ENCODE results near the gene ELOVL6. TPM values are rescaled to one million over a fixed set of nuclear protein-coding genes. Genes with fewer than 3 reads are reported as not detected.
"Not testable (repeated sequence)": the region's sequence is repeated elsewhere in the genome, so short reads cannot be mapped to it uniquely, and the experiment has no call there.

Gene ELOVL6
- total and polyA plus RNA-seq, 2 of the 4 experiments (the other 2 are of a cell fraction), result 17.9 to 19.0 TPM

- 74% methylated on average over 10 of the region's 11 CpGs; no CpG with 5 or more reads in 1 of the 2 experiments for WGBS, 2 experiments (ENCODE audit: extremely low coverage in 2 of 2, insufficient read length in 1 of 2)
- CTCF ChIA-PET; H2BK120ac ChIP-seq (ENCODE audit: low read depth, low read length); H2AK5ac ChIP-seq (ENCODE audit: low read depth, low read length); POLR2A ChIA-PET (ENCODE audit: unreplicated experiment); H4K20me1 ChIP-seq (ENCODE audit: insufficient read depth, low read length); H3K79me1 ChIP-seq (ENCODE audit: low read depth in 1 of 2, low read length in 2 of 2); H3K36me3 ChIP-seq (ENCODE audit: control insufficient read depth, insufficient read depth, low read length); H3K18ac ChIP-seq (ENCODE audit: low read depth, low read length); ATAC-seq (ENCODE audit: low read depth); BruUV-seq (replicated peaks); H4K5ac ChIP-seq (ENCODE audit: low read depth, low read length); H3K56ac ChIP-seq (ENCODE audit: extremely low read depth, insufficient read depth, low read length); H3K9me1 ChIP-seq (ENCODE audit: insufficient read depth, low read length); H3K27ac ChIP-seq (ENCODE audit: insufficient read depth, low read length); H2BK15ac ChIP-seq (ENCODE audit: low read depth, low read length); H2AFZ ChIP-seq (replicated peaks; ENCODE audit: low read length, poor library complexity); H3K4me2 ChIP-seq (ENCODE audit: low read depth, low read length); H2AK9ac ChIP-seq (replicated peaks; ENCODE audit: low read depth, low read length, poor library complexity); H3K27me3 ChIP-seq (ENCODE audit: control insufficient read depth, insufficient read depth, low read length); in situ Hi-C loops (cut with MboI; ENCODE audit: low sequenced_read_pairs); H3K4ac ChIP-seq (ENCODE audit: low read depth, low read length); H4K8ac ChIP-seq (ENCODE audit: low read depth in 2 of 2, low read length in 2 of 2); H3K4me1 ChIP-seq (ENCODE audit: control insufficient read depth, insufficient read depth, low read length); H3K9me3 ChIP-seq (ENCODE audit: control insufficient read depth, insufficient read depth, low read length); intact Hi-C loops (cut with micrococcal nuclease); DNase-seq; dilution Hi-C loops (cut with HindIII; ENCODE audit: low sequenced_read_pairs, unreplicated experiment); H3K14ac ChIP-seq (replicated peaks; ENCODE audit: low read depth, low read length); H3K9ac ChIP-seq (ENCODE audit: low read depth, low read length); H3K23ac ChIP-seq (ENCODE audit: low read depth, low read length); H2BK20ac ChIP-seq (ENCODE audit: low read depth, low read length); H4K91ac ChIP-seq (ENCODE audit: insufficient read depth, low read depth, low read length); H3K4me3 ChIP-seq (ENCODE audit: insufficient read depth, low read depth, low read length): not testable (repeated sequence)
- H2BK5ac ChIP-seq (ENCODE audit: low read depth, low read length, poor library complexity, severe bottlenecking), result peak overlapping the region; percentile 83
These were observed 35.2 kb upstream of the ELOVL6 start for GRCh38 chr4:110233581-110233980.
